Measurements from ENCODE around the gene ISCU.
A peak's percentile ranks its signal among the peaks of the same experiment; 100 is the strongest.

ISCU gene

GRCh38 chr12:108562348-108563135 is at the start of gene ISCU:
ISCU (plus strand) TSS chr12:108562596; CDS start chr12:108562623, 27 bp downstream.
- H3K27ac Mint-ChIP-seq = peak within 1 kb of the TSS; percentile 99
- H3K36me3 Mint-ChIP-seq = peaks cover 82% of the 10 kb centered on the region
- H3K4me3 Mint-ChIP-seq = peak within 1 kb of the TSS; percentile 92
- peak; percentile 69 for ATAC-seq
- DNase-seq (ENCODE audit: low spot score in 2 of 2) = peak; percentile 99 to 100
- peaks cover 44% of the 10 kb centered on the region for H3K4me1 Mint-ChIP-seq
- H3K9me3 Mint-ChIP-seq = no peaks in the 10 kb centered on the region

GRCh38 chr12:108514468-108514972 is 47.9 kb upstream of the ISCU start:
- DNase-seq (ENCODE audit: low spot score in 2 of 2) = no peak
- Mint-ChIP-seq H3K27ac (peak overlapping the region; percentile 94), H3K4me3 (peak overlapping the region; percentile 89), H3K36me3 (peaks cover 53% of the 10 kb centered on the region), H3K4me1 (peaks cover 42% of the 10 kb centered on the region), H3K9me3 (no peaks in the 10 kb centered on the region)
- peak; percentile 36 for ATAC-seq

DNA sequence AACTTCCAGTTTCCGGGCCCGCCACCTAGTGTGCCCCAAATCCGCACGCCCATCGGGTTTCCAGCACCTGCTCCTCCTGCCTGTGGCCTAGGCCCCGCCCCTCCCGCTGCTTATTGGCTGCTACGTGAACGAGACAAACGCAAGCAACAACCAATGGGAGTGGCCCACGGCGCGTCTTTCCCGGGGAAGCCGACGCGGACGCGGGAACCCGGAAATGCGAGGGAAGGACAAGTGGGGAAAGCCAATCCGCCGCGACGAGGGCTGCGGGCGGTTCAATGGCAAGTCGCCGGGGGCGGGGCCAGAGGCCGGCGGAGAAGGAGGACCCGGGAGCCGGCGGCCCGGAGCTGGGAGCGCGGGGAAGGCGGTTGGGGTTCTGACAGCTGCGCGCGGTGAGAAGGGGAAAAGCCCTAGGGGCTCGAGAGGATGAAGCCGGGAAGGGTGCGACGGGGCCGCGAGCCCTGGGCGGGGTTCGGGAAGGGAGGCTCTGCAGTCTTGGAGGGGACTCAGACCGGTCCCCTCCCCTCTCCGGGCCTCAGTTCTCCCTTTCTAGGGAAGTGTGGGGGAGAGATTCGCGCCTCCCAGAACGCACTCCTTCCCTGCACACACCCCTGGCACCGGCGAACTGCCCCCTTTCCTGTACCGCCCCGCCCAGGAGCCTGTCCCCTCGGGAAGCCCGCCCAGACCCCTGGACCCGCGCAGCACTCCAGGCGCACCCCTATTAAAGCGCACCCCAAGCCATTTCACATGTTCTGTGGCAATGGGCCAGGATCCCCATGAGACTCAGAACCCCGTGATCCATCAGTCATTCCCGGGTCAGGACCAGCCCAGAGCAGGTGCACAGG is 47.2 kb upstream of the ISCU start, which contains the start of gene FICD:
TSS of gene FICD (plus strand) at position 305 of the 842 bp plus-strand sequence. CDS start 1,696 bp downstream, outside the sequence.
- DNase-seq (ENCODE audit: low spot score in 2 of 2) = peak; percentile 95 to 99

GRCh38 chr12:108515916-108516315 is 46.5 kb upstream of the ISCU start:
- Mint-ChIP-seq H3K36me3 (peaks cover 67% of the 10 kb centered on the region), H3K4me1 (peaks cover 42% of the 10 kb centered on the region), H3K9me3 (no peaks in the 10 kb centered on the region), H3K4me3 (peak overlapping the region; percentile 89), H3K27ac (peak overlapping the region; percentile 94)
- DNase-seq (ENCODE audit: low spot score in 2 of 2) (no peak), ATAC-seq (no peak)

More for the DNA sequence above, 47.2 kb upstream of the ISCU start, which contains the start of gene FICD:
- Mint-ChIP-seq H3K27ac (peak within 1 kb of the TSS; percentile 94), H3K36me3 (peaks cover 60% of the 10 kb centered on the region), H3K9me3 (no peaks in the 10 kb centered on the region), H3K4me3 (peak within 1 kb of the TSS; percentile 89), H3K4me1 (peaks cover 42% of the 10 kb centered on the region)
- ATAC-seq = peak; percentile 93

GRCh38 chr12:108516511-108517275 is 45.7 kb upstream of the ISCU start:
- no peaks in the 10 kb centered on the region for H3K9me3 Mint-ChIP-seq
- no peak for DNase-seq (ENCODE audit: low spot score in 2 of 2)
- peak overlapping the region; percentile 89 for H3K4me3 Mint-ChIP-seq
- H3K4me1 Mint-ChIP-seq = peaks cover 36% of the 10 kb centered on the region
- peaks cover 75% of the 10 kb centered on the region for H3K36me3 Mint-ChIP-seq
- ATAC-seq = no peak
- H3K27ac Mint-ChIP-seq = peak overlapping the region; percentile 65

DNA sequence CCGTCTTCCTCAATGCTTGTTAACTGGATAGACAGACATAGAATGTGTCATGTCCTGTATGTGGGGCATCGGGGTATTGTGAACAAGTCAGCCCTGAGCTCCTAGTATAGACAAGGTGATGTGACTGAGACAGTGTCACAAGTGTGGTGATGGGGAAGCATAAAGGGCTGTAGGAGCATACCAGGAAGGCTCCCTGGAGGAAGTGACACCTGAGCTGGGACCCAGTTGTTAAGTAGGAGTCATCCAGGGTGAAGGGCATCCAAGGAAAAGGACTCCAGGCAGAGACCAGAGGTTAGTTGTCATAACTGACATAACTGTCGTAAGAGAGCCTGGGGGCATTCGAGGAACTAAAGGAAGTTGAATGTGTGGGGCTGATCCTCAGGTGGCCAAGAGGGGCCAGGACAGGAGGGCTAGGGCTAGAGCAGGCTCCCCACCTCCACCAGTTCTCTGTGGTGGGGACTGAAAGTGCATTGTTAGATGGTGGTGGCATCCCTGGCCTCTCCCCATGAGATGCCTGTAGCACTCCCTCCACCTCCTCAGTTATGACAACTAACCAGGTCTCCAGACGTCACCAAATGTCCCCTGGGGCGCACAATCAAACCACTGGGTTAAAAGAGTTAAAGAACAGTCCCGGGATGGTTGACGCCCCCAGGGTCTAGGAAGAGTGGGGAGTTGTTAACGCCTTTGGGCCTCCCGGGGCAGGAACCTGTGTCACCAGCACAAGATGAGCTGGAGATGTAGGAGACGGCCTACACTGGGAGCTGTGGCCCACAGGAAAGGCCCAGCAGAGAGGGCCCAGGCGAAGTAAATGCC is 44.9 kb upstream of the ISCU start:
- Mint-ChIP-seq H3K4me1 (peaks cover 30% of the 10 kb centered on the region), H3K36me3 (peaks cover 83% of the 10 kb centered on the region), H3K27ac (peak overlapping the region; percentile 65), H3K4me3 (peak overlapping the region; percentile 89), H3K9me3 (no peaks in the 10 kb centered on the region)
- no peak for DNase-seq (ENCODE audit: low spot score in 2 of 2)
- no peak for ATAC-seq

DNA sequence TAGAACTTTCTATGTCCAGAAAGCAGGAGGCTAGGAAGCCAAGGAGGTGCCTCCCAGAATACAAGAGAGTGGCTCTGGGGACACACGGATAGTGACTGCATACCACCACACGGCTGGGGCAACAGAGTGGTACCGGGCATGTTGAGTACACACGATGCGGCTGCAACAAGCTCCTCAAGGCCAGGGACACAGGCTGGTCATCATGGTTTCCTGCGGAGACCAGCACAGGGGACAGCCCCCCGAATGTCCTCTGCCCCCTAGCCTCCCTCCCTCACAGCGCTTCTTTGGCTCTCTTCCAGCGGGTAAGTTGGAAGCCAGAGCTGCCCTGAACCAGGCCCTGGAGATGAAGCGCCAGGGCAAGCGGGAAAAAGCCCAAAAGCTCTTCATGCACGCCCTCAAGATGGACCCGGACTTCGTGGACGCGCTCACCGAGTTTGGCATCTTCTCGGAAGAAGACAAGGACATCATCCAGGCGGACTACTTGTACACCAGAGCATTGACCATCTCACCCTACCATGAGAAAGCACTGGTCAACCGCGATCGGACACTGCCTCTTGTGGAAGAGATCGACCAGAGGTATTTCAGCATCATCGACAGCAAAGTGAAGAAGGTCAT is 44.2 kb upstream of the ISCU start:
- Mint-ChIP-seq H3K4me3 (no peak overlapping the region), H3K36me3 (peaks cover 90% of the 10 kb centered on the region), H3K9me3 (no peaks in the 10 kb centered on the region), H3K4me1 (peaks cover 30% of the 10 kb centered on the region), H3K27ac (peak overlapping the region; percentile 65)
- DNase-seq (ENCODE audit: low spot score in 2 of 2) (no peak), ATAC-seq (no peak)

DNA sequence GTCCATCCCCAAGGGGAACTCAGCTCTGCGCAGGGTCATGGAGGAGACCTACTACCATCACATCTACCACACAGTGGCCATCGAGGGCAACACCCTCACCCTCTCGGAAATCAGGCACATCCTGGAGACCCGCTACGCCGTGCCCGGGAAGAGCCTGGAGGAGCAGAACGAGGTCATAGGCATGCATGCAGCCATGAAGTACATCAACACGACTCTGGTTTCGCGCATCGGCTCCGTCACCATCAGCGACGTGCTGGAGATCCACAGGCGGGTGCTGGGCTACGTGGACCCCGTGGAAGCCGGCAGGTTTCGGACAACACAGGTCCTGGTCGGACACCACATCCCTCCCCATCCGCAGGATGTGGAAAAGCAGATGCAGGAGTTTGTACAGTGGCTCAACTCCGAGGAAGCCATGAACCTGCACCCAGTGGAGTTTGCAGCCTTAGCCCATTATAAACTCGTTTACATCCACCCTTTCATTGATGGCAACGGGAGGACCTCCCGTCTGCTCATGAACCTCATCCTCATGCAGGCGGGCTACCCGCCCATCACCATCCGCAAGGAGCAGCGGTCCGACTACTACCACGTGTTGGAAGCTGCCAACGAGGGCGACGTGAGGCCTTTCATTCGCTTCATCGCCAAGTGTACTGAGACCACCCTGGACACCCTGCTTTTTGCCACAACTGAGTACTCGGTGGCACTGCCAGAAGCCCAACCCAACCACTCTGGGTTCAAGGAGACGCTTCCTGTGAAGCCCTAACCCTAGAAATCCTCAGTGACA is 43.5 kb upstream of the ISCU start:
- peaks cover 30% of the 10 kb centered on the region for H3K4me1 Mint-ChIP-seq
- DNase-seq (ENCODE audit: low spot score in 2 of 2) = no peak
- H3K9me3 Mint-ChIP-seq = no peaks in the 10 kb centered on the region
- no peak for ATAC-seq
- peaks cover 97% of the 10 kb centered on the region for H3K36me3 Mint-ChIP-seq
- H3K27ac Mint-ChIP-seq = peak overlapping the region; percentile 65
- H3K4me3 Mint-ChIP-seq = no peak overlapping the region

GRCh38 chr12:108519558-108519957 is 42.8 kb upstream of the ISCU start:
- Mint-ChIP-seq H3K4me1 (peaks cover 24% of the 10 kb centered on the region), H3K9me3 (no peaks in the 10 kb centered on the region), H3K27ac (peak overlapping the region; percentile 54), H3K4me3 (no peak overlapping the region), H3K36me3 (peaks cover 98% of the 10 kb centered on the region)
- DNase-seq (ENCODE audit: low spot score in 2 of 2) = no peak
- no peak for ATAC-seq

- ATAC-seq (no peak), DNase-seq (ENCODE audit: low spot score in 2 of 2) (no peak)
- Mint-ChIP-seq H3K27ac (no peak overlapping the region), H3K4me1 (peaks cover 10% of the 10 kb centered on the region), H3K36me3 (peaks cover 100% of the 10 kb centered on the region), H3K9me3 (no peaks in the 10 kb centered on the region), H3K4me3 (no peak overlapping the region)
Measured at GRCh38 chr12:108523365-108523764, 39.0 kb upstream of the ISCU start.

- no peak for ATAC-seq
- Mint-ChIP-seq H3K4me1 (peaks cover 14% of the 10 kb centered on the region), H3K9me3 (no peaks in the 10 kb centered on the region), H3K27ac (peak overlapping the region; percentile 91), H3K36me3 (peaks cover 100% of the 10 kb centered on the region), H3K4me3 (no peak overlapping the region)
- DNase-seq (ENCODE audit: low spot score in 2 of 2) = no peak
Measured at GRCh38 chr12:108525681-108526080, 36.7 kb upstream of the ISCU start.

GRCh38 chr12:108526482-108527165 is 35.8 kb upstream of the ISCU start:
- no peak for ATAC-seq
- DNase-seq (ENCODE audit: low spot score in 2 of 2) = no peak
- no peaks in the 10 kb centered on the region for H3K9me3 Mint-ChIP-seq
- H3K27ac Mint-ChIP-seq = peak overlapping the region; percentile 91
- peaks cover 100% of the 10 kb centered on the region for H3K36me3 Mint-ChIP-seq
- H3K4me3 Mint-ChIP-seq = no peak overlapping the region
- H3K4me1 Mint-ChIP-seq = peaks cover 14% of the 10 kb centered on the region

- Mint-ChIP-seq H3K9me3 (no peaks in the 10 kb centered on the region), H3K27ac (peak overlapping the region; percentile 91), H3K4me3 (no peak overlapping the region), H3K4me1 (peaks cover 14% of the 10 kb centered on the region), H3K36me3 (peaks cover 100% of the 10 kb centered on the region)
- ATAC-seq (no peak), DNase-seq (ENCODE audit: low spot score in 2 of 2) (no peak)
Measured at GRCh38 chr12:108527166-108527496, 35.3 kb upstream of the ISCU start.

Data from stimulated activated effector memory CD8-positive, alpha-beta T cell treated with anti-CD3 and anti-CD28 coated beads, Interleukin-12 subunit alpha, Interleukin-12 subunit beta, amount 100 ng/mL, for 72 hours (primary cell).